ENCODE results near the gene SMTN. TPM values are rescaled to one million over a fixed set of nuclear protein-coding genes. Genes with fewer than 3 reads are reported as not detected.

SMTN gene
- total RNA-seq, 2 donors from 2014 or later, result 35.5 to 50.1 TPM

GRCh38 chr22:31048570-31048969 is 32.5 kb upstream of the SMTN start:
- no peak overlapping the region for H3K4me3 ChIP-seq
- no peaks in the 10 kb centered on the region for H3K36me3 ChIP-seq (replicated peaks in 1 of 2; ENCODE audit: insufficient read depth in 1 of 2, low read depth in 2 of 2)
- ATAC-seq (no peak), DNase-seq (no peak)
- intact Hi-C loops (cut with DNase I), result no loop called here
- H3K27me3 ChIP-seq, result no peaks in the 10 kb centered on the region
- H3K27ac ChIP-seq, result no peak overlapping the region
- TF ChIP-seq CTCF (IDR thresholded peaks at IDR 0.05), result no peak
- TF ChIP-seq POLR2A (IDR thresholded peaks at IDR 0.05), result no peak
- H3K4me1 ChIP-seq, result no peaks in the 10 kb centered on the region
- WGBS, 2 donors, result 84 to 86% methylated on average over 4 of the region's 4 CpGs
- H3K9me3 ChIP-seq, result no peaks in the 10 kb centered on the region

- Histone ChIP-seq H3K27ac (no peak overlapping the region), H3K4me3 (no peak overlapping the region), H3K4me1 (peaks cover 2% of the 10 kb centered on the region), H3K36me3 (replicated peaks in 1 of 2; ENCODE audit: insufficient read depth in 1 of 2, low read depth in 2 of 2) (no peaks in the 10 kb centered on the region), H3K27me3 (no peaks in the 10 kb centered on the region), H3K9me3 (no peaks in the 10 kb centered on the region)
- TF ChIP-seq CTCF (IDR thresholded peaks at IDR 0.05), result no peak
- TF ChIP-seq POLR2A (IDR thresholded peaks at IDR 0.05), result no peak
- no peak for DNase-seq
- no peak for ATAC-seq
- intact Hi-C loops (cut with DNase I), result no loop called here
- WGBS, 2 donors, result 66 to 80% methylated on average over 3 of the region's 3 CpGs
Measured at GRCh38 chr22:31049815-31050420, 31.2 kb upstream of the SMTN start.

- peaks cover 13% of the 10 kb centered on the region for H3K4me1 ChIP-seq
- WGBS, 2 donors, result 56 to 68% methylated on average over 5 of the region's 5 CpGs
- no peak overlapping the region for H3K4me3 ChIP-seq
- ATAC-seq, result no peak
- no peaks in the 10 kb centered on the region for H3K36me3 ChIP-seq (replicated peaks in 1 of 2; ENCODE audit: insufficient read depth in 1 of 2, low read depth in 2 of 2)
- intact Hi-C loops (cut with DNase I), result no loop called here
- no peaks in the 10 kb centered on the region for H3K9me3 ChIP-seq
- TF ChIP-seq CTCF (IDR thresholded peaks at IDR 0.05) (no peak), POLR2A (IDR thresholded peaks at IDR 0.05) (no peak)
- DNase-seq, result no peak
- H3K27ac ChIP-seq, result peak overlapping the region; percentile 30 to 67 (median 48)
- H3K27me3 ChIP-seq, result no peaks in the 10 kb centered on the region
Measured at GRCh38 chr22:31055117-31055634, 25.9 kb upstream of the SMTN start.

GRCh38 chr22:31055635-31056159 is 25.4 kb upstream of the SMTN start:
- 24 to 28% methylated on average over 7 to 13 of the region's 13 CpGs for WGBS, 2 donors

More at GRCh38 chr22:31055635-31056159, 25.4 kb upstream of the SMTN start:
- DNase-seq, result peak; percentile 82 to 96 (median 92)
- H3K36me3 ChIP-seq (replicated peaks in 1 of 2; ENCODE audit: insufficient read depth in 1 of 2, low read depth in 2 of 2), result no peaks in the 10 kb centered on the region
- TF ChIP-seq CTCF (IDR thresholded peaks at IDR 0.05) (no peak), POLR2A (IDR thresholded peaks at IDR 0.05) (no peak)
- H3K4me3 ChIP-seq, result no peak overlapping the region
- no peaks in the 10 kb centered on the region for H3K27me3 ChIP-seq
- H3K27ac ChIP-seq, result peak overlapping the region; percentile 30 to 67 (median 48)
- intact Hi-C loops (cut with DNase I), result no loop called here
- H3K4me1 ChIP-seq, result peaks cover 13% of the 10 kb centered on the region
- peak; percentile 99 for ATAC-seq
- no peaks in the 10 kb centered on the region for H3K9me3 ChIP-seq

Measured in body of pancreas (tissue), 4 donors.